Loucy (cell line): Measurements from ENCODE around the gene FAM131A.

ENCODE experiments used
- H2AFZ ChIP-seq: fragments of 200-600 bp; sonication (generic); 2 replicates; pipeline ENCODE4 v1.6.0; 2016; ENCODE audit warnings: antibody characterized with exemption, mild to moderate bottlenecking, low read length, moderate library complexity
- H3F3A ChIP-seq: fragments of 200-600 bp; 2 replicates; pipeline ENCODE4 v1.6.0; 2016; ENCODE audit warnings: antibody characterized with exemption, low read depth, mild to moderate bottlenecking
- H3K27me3 ChIP-seq: fragments of 200-600 bp; sonication (generic); 2 replicates; pipeline ENCODE4 v1.6.1; 2014; ENCODE audit warnings: low read length, mild to moderate bottlenecking; ENCODE audit not compliant: insufficient read depth, poor library complexity, severe bottlenecking
- H3K36me3 ChIP-seq: fragments of 200-600 bp; sonication (generic); 2 replicates; pipeline ENCODE4 v1.6.1; 2016; ENCODE audit warnings: low read length; ENCODE audit not compliant: insufficient read depth
- H3K4me1 ChIP-seq: fragments of 200-600 bp; sonication (generic); 2 replicates; pipeline ENCODE4 v1.5.1; 2014; ENCODE audit warnings: low read length, mild to moderate bottlenecking; ENCODE audit not compliant: insufficient read depth, poor library complexity, severe bottlenecking
- H3K4me2 ChIP-seq: fragments of 200-600 bp; sonication (generic); 2 replicates; pipeline ENCODE4 v1.6.0; 2014; ENCODE audit warnings: antibody characterized with exemption, low read length, low read depth, mild to moderate bottlenecking; ENCODE audit not compliant: poor library complexity, severe bottlenecking
- H3K4me3 ChIP-seq: fragments of 200-600 bp; sonication (generic); 2 replicates; pipeline ENCODE4 v1.5.1; 2014; ENCODE audit warnings: low read length, mild to moderate bottlenecking, mixed read lengths; ENCODE audit not compliant: poor library complexity, severe bottlenecking
- H3K79me2 ChIP-seq: fragments of 200-600 bp; sonication (generic); 2 replicates; pipeline ENCODE4 v1.6.1; 2014; ENCODE audit warnings: low read length; ENCODE audit not compliant: insufficient read depth
- H3K9ac ChIP-seq: fragments of 200-600 bp; sonication (generic); 2 replicates; pipeline ENCODE4 v1.6.0; 2014; ENCODE audit warnings: mild to moderate bottlenecking, low read depth, low read length, moderate library complexity; ENCODE audit not compliant: poor library complexity, severe bottlenecking
- H3K9me2 ChIP-seq: fragments of 200-600 bp; sonication (generic); replicated peaks from 2 replicates; pipeline ENCODE4 v1.6.1; 2016; ENCODE audit warnings: low read depth, low read length, mixed read lengths
- H3K9me3 ChIP-seq: fragments of 200-600 bp; sonication (generic); 2 replicates; pipeline ENCODE4 v1.6.1; 2014; ENCODE audit warnings: mild to moderate bottlenecking, antibody characterized with exemption, low read length, low read depth; ENCODE audit not compliant: insufficient read depth
- H4K20me1 ChIP-seq: fragments of 200-600 bp; sonication (generic); 2 replicates; pipeline ENCODE4 v1.6.0; 2014; ENCODE audit warnings: antibody characterized with exemption, low read length, mild to moderate bottlenecking; ENCODE audit not compliant: insufficient read depth, poor library complexity, severe bottlenecking
- EZH2phosphoT487 ChIP-seq: fragments of 200-600 bp; IDR thresholded peaks from 2 replicates; pipeline ENCODE4 v1.6.1; 2018; ENCODE audit warnings: antibody characterized with exemption, mild to moderate bottlenecking, moderate library complexity, borderline replicate concordance
- TF ChIP-seq, protein P1 (sequence below): fragments of 200-600 bp; sonication (generic); conservative IDR thresholded peaks from 2 replicates; pipeline ENCODE4 v1.5.1; 2014; ENCODE audit warnings: mild to moderate bottlenecking, antibody characterized with exemption, low read length

The FAM131A gene

DNA sequence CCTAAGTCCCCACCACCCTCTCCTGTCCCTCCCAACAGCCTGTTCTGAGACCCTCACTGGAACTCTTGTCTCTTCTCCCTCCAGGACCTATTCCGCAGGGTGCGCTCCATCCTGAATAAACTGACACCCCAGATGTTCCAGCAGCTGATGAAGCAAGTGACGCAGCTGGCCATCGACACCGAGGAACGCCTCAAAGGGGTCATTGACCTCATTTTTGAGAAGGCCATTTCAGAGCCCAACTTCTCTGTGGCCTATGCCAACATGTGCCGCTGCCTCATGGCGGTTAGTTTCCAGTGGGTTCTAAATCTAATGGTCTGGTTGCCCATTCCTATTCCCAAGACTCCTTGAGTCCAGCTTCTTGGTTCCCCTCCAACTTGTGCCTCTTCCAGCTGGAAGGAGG, 13.7 kb upstream of the FAM131A start:
- Histone ChIP-seq H3K9me3 (no peaks in the 10 kb centered on the region), H3K4me2 (no peak overlapping the region), H3F3A (no peaks in the 10 kb centered on the region), H3K36me3 (peaks cover 96% of the 10 kb centered on the region), H4K20me1 (peaks cover 59% of the 10 kb centered on the region), H3K27me3 (no peaks in the 10 kb centered on the region), H3K4me3 (no peak overlapping the region), H3K79me2 (peaks cover 42% of the 10 kb centered on the region), H3K9ac (no peak overlapping the region), H3K9me2 (no peaks in the 10 kb centered on the region), H3K4me1 (peaks cover 9% of the 10 kb centered on the region), H2AFZ (no peak overlapping the region)
- TF ChIP-seq, protein P1, sequence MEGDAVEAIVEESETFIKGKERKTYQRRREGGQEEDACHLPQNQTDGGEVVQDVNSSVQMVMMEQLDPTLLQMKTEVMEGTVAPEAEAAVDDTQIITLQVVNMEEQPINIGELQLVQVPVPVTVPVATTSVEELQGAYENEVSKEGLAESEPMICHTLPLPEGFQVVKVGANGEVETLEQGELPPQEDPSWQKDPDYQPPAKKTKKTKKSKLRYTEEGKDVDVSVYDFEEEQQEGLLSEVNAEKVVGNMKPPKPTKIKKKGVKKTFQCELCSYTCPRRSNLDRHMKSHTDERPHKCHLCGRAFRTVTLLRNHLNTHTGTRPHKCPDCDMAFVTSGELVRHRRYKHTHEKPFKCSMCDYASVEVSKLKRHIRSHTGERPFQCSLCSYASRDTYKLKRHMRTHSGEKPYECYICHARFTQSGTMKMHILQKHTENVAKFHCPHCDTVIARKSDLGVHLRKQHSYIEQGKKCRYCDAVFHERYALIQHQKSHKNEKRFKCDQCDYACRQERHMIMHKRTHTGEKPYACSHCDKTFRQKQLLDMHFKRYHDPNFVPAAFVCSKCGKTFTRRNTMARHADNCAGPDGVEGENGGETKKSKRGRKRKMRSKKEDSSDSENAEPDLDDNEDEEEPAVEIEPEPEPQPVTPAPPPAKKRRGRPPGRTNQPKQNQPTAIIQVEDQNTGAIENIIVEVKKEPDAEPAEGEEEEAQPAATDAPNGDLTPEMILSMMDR, result no peak
- no peak for TF ChIP-seq EZH2phosphoT487

DNA sequence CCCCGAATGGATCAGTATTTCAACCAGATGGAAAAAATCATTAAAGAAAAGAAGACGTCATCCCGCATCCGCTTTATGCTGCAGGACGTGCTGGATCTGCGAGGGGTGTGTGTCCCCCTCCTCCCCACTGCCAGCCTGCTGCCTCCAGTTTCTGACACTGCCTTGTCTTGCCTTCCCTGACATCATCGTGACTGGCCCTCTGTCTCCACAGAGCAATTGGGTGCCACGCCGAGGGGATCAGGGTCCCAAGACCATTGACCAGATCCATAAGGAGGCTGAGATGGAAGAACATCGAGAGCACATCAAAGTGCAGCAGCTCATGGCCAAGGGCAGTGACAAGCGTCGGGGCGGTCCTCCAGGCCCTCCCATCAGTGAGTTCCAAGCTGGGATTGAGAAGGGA, 12.1 kb upstream of the FAM131A start:
- H3K4me3 ChIP-seq, result no peak overlapping the region
- H3K9me2 ChIP-seq, result no peaks in the 10 kb centered on the region
- H3K27me3 ChIP-seq, result no peaks in the 10 kb centered on the region
- no peak for TF ChIP-seq EZH2phosphoT487
- TF ChIP-seq, protein P1, result no peak
- H3K4me2 ChIP-seq, result no peak overlapping the region
- peaks cover 97% of the 10 kb centered on the region for H3K36me3 ChIP-seq
- H3K79me2 ChIP-seq, result peaks cover 26% of the 10 kb centered on the region; the same call in 1 of the 2 replicates
- H3F3A ChIP-seq, result no peaks in the 10 kb centered on the region
- H2AFZ ChIP-seq, result no peak overlapping the region
- no peak overlapping the region for H3K9ac ChIP-seq
- H3K9me3 ChIP-seq, result no peaks in the 10 kb centered on the region
- no peaks in the 10 kb centered on the region for H3K4me1 ChIP-seq
- peaks cover 45% of the 10 kb centered on the region for H4K20me1 ChIP-seq

DNA sequence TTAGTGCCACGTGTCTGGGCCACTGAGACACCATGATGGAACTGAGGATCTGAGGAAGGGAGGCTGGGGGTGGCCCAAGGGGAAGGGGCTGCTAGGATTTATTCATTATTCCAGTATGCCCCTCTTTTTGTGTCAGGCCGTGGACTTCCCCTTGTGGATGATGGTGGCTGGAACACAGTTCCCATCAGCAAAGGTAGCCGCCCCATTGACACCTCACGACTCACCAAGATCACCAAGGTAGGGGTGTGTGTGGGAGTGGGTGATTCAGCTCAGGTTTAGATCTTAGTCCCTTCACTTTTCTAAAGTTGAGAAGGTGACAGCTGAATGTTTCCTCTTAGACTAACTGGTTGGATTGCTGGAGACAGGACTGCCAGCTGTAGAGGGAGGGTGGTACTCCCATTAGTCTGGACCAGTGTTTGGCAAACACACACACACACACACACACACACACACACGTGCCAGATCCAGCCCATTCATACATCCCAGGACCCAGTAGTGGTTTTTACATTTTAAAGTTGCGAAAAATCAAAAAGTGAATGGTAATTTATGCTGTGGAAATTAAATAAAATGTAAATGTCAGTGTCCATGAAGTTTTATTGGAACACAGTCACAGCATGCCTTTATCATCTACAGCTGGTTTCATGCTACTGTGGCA, 11.6 kb upstream of the FAM131A start:
- peaks cover 95% of the 10 kb centered on the region for H3K36me3 ChIP-seq
- H3K9me2 ChIP-seq, result no peaks in the 10 kb centered on the region
- H3F3A ChIP-seq, result no peaks in the 10 kb centered on the region
- no peak for TF ChIP-seq EZH2phosphoT487
- TF ChIP-seq, protein P1, result no peak
- H3K4me1 ChIP-seq, result no peaks in the 10 kb centered on the region
- H3K9me3 ChIP-seq, result no peaks in the 10 kb centered on the region
- peaks cover 20% of the 10 kb centered on the region; the same call in 1 of the 2 replicates for H3K79me2 ChIP-seq
- no peak overlapping the region for H2AFZ ChIP-seq
- peaks cover 39% of the 10 kb centered on the region for H4K20me1 ChIP-seq
- no peak overlapping the region for H3K4me2 ChIP-seq
- H3K4me3 ChIP-seq, result no peak overlapping the region
- H3K27me3 ChIP-seq, result no peaks in the 10 kb centered on the region
- no peak overlapping the region for H3K9ac ChIP-seq
